Activated CD8-positive, alpha-beta memory T cell treated with anti-CD3 and anti-CD28 coated beads for 36 hours (primary cell): ENCODE measurements around the gene NCOR2. TPM values are rescaled to one million over a fixed set of nuclear protein-coding genes. Genes with fewer than 3 reads are reported as not detected.
"Not testable (repeated sequence)": the region's sequence is repeated elsewhere in the genome, so short reads cannot be mapped to it uniquely, and the experiment has no call there.

Experiments
- CTCF ChIA-PET: fragments of 350-600 bp; sonication (Branson Sonifier 250); formaldehyde crosslinking; loops from one replicate; lab custom pipeline; 2021; ENCODE audit warnings: antibody characterized with exemption; lab: Charles Lee
- POLR2A ChIA-PET: fragments of 350-600 bp; sonication (Branson Sonifier 250); formaldehyde crosslinking; loops from one replicate; lab custom pipeline; 2021; ENCODE audit warnings: antibody characterized with exemption; lab: Charles Lee
- total RNA-seq, 2 experiments: library from RNA; stranded (reverse); gene quantifications; one replicate each; pipeline ENCODE4 v1.2.3, GENCODE V29; 2021

NCOR2 gene
- total RNA-seq, 2 experiments from 2014 or later = 94.7 to 95.0 TPM

- ChIA-PET POLR2A (no interaction called here), CTCF (no interaction called here)
Measured at GRCh38 chr12:124603831-124604251, 36.4 kb upstream of the NCOR2 start.

GRCh38 chr12:124603100-124603541 lies 35.7 kb upstream of the NCOR2 start:
- ChIA-PET CTCF (no interaction called here), POLR2A (no interaction called here)

GRCh38 chr12:124601706-124602105 lies 34.3 kb upstream of the NCOR2 start:
- CTCF ChIA-PET = no interaction called here
- POLR2A ChIA-PET = no interaction called here

- ChIA-PET POLR2A (no interaction called here), CTCF (no interaction called here)
Measured at GRCh38 chr12:124599074-124599999, 31.9 kb upstream of the NCOR2 start.

GRCh38 chr12:124597041-124597440 lies 29.6 kb upstream of the NCOR2 start:
- ChIA-PET POLR2A (no interaction called here), CTCF (interaction anchor here (1.0 kb wide), 1 partner anchor 527 kb away, joined by 3 read pairs; no protein-coding TSS in a partner anchor)

GRCh38 chr12:124595444-124595843 lies 28.0 kb upstream of the NCOR2 start:
- POLR2A ChIA-PET = no interaction called here
- CTCF ChIA-PET = no interaction called here

- POLR2A ChIA-PET = no interaction called here
- CTCF ChIA-PET = no interaction called here
Measured at GRCh38 chr12:124594851-124595250, 27.4 kb upstream of the NCOR2 start.

GRCh38 chr12:124593851-124594401 lies 26.5 kb upstream of the NCOR2 start:
- ChIA-PET CTCF (no interaction called here), POLR2A (no interaction called here)

- ChIA-PET CTCF (no interaction called here), POLR2A (no interaction called here)
Measured at GRCh38 chr12:124593176-124593575, 25.8 kb upstream of the NCOR2 start.

- POLR2A ChIA-PET = no interaction called here
- CTCF ChIA-PET = interaction anchor here (1.3 kb wide), 1 partner anchor 26 kb away, joined by 3 read pairs; no protein-coding TSS in a partner anchor
Measured at GRCh38 chr12:124592481-124593160, 25.2 kb upstream of the NCOR2 start.

GRCh38 chr12:124592050-124592449 lies 24.6 kb upstream of the NCOR2 start:
- ChIA-PET CTCF (interaction anchor here (1.3 kb wide), 1 partner anchor 26 kb away, joined by 3 read pairs; no protein-coding TSS in a partner anchor), POLR2A (no interaction called here)

- ChIA-PET CTCF (no interaction called here), POLR2A (no interaction called here)
Measured at GRCh38 chr12:124590447-124590846, 23.0 kb upstream of the NCOR2 start.

- ChIA-PET CTCF (no interaction called here), POLR2A (no interaction called here)
Measured at GRCh38 chr12:124588751-124589267, 21.4 kb upstream of the NCOR2 start.

GRCh38 chr12:124588018-124588634 lies 20.7 kb upstream of the NCOR2 start:
- ChIA-PET POLR2A (no interaction called here), CTCF (no interaction called here)

GRCh38 chr12:124586756-124587155 lies 19.3 kb upstream of the NCOR2 start:
- ChIA-PET CTCF (no interaction called here), POLR2A (no interaction called here)

GRCh38 chr12:124584494-124584893 lies 17.1 kb upstream of the NCOR2 start:
- POLR2A ChIA-PET, CTCF ChIA-PET: not testable (repeated sequence)

GRCh38 chr12:124583854-124584253 lies 16.4 kb upstream of the NCOR2 start:
- ChIA-PET CTCF (no interaction called here), POLR2A (no interaction called here)

GRCh38 chr12:124582108-124582424 lies 14.7 kb upstream of the NCOR2 start:
- ChIA-PET POLR2A (no interaction called here), CTCF (no interaction called here)

- POLR2A ChIA-PET = no interaction called here
- CTCF ChIA-PET = no interaction called here
Measured at GRCh38 chr12:124581307-124582107, 14.1 kb upstream of the NCOR2 start.
